Measurements from ENCODE around the gene TLDC2. TPM values are rescaled to one million over a fixed set of nuclear protein-coding genes. Genes with fewer than 3 reads are reported as not detected.

Gene TLDC2
- total RNA-seq, 1 donor from 2014 or later: not detected

- H3K4me3 ChIP-seq: no peak overlapping the region
- TF ChIP-seq, protein P1, sequence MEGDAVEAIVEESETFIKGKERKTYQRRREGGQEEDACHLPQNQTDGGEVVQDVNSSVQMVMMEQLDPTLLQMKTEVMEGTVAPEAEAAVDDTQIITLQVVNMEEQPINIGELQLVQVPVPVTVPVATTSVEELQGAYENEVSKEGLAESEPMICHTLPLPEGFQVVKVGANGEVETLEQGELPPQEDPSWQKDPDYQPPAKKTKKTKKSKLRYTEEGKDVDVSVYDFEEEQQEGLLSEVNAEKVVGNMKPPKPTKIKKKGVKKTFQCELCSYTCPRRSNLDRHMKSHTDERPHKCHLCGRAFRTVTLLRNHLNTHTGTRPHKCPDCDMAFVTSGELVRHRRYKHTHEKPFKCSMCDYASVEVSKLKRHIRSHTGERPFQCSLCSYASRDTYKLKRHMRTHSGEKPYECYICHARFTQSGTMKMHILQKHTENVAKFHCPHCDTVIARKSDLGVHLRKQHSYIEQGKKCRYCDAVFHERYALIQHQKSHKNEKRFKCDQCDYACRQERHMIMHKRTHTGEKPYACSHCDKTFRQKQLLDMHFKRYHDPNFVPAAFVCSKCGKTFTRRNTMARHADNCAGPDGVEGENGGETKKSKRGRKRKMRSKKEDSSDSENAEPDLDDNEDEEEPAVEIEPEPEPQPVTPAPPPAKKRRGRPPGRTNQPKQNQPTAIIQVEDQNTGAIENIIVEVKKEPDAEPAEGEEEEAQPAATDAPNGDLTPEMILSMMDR (IDR thresholded peaks at IDR 0.05): no peak
- intact Hi-C loops (cut with DNase I): no loop called here
- no peaks in the 10 kb centered on the region for H3K4me1 ChIP-seq
- peaks cover 30 to 68% of the 10 kb centered on the region in 2 donors for H3K36me3 ChIP-seq
- H3K27ac ChIP-seq: no peak overlapping the region
- H3K9me3 ChIP-seq: no peaks in the 10 kb centered on the region
- H3K27me3 ChIP-seq: no peaks in the 10 kb centered on the region
- no peak for DNase-seq (ENCODE audit: low spot score in 2 of 2)
These were observed 41.3 kb downstream of the TLDC2 start for GRCh38 chr20:36917240-36917639.

- H3K9me3 ChIP-seq: no peaks in the 10 kb centered on the region
- H3K27me3 ChIP-seq: no peaks in the 10 kb centered on the region
- no peak overlapping the region for H3K4me3 ChIP-seq
- TF ChIP-seq, protein P1 (IDR thresholded peaks at IDR 0.05): no peak
- H3K36me3 ChIP-seq: peaks cover 35 to 70% of the 10 kb centered on the region in 2 donors
- intact Hi-C loops (cut with DNase I): no loop called here
- H3K27ac ChIP-seq: no peak overlapping the region
- DNase-seq (ENCODE audit: low spot score in 2 of 2): no peak
- H3K4me1 ChIP-seq: no peaks in the 10 kb centered on the region
These were observed 42.0 kb downstream of the TLDC2 start for GRCh38 chr20:36917943-36918342.

DNA sequence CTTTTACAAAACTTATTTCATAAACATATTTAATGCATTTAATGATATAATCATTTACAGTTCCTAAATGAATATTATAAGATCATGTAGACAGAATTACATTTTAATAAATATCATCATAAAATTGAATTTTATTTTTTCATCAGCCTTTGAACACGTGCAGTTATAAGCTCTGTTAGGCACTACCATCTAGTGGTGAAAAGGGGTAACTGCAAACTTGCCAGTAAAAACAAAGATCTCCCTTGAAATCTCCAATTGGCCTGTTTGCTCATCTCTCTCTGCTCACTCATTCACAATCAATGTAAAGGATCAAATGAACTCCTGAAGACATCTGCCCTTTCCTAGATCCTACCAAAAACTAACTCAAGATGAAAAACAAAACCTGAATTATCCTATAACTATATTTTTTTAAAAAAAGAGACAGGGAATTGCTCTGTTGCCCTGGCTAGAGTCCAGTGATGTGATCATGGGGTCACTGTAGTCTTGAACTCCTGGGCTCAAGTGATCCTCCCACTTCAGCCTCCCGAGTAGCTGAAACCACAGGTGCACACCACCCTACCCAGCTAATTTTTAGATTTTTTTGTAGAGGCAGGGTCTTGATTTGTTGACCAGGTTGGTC, 43.9 kb downstream of the TLDC2 start:
- intact Hi-C loops (cut with DNase I): no loop called here
- Histone ChIP-seq H3K36me3 (peaks cover 30 to 68% of the 10 kb centered on the region in 2 donors), H3K27me3 (no peaks in the 10 kb centered on the region), H3K9me3 (no peaks in the 10 kb centered on the region), H3K4me1 (no peaks in the 10 kb centered on the region), H3K27ac (no peak overlapping the region), H3K4me3 (no peak overlapping the region)
- TF ChIP-seq, protein P1 (IDR thresholded peaks at IDR 0.05): peak; percentile 61 to 83 (median 81)
- DNase-seq (ENCODE audit: low spot score in 2 of 2): no peak

GRCh38 chr20:36920334-36920730, 44.4 kb downstream of the TLDC2 start:
- intact Hi-C loops (cut with DNase I): no loop called here
- TF ChIP-seq, protein P1 (IDR thresholded peaks at IDR 0.05): no peak
- no peaks in the 10 kb centered on the region for H3K9me3 ChIP-seq
- DNase-seq (ENCODE audit: low spot score in 2 of 2): no peak
- no peak overlapping the region for H3K27ac ChIP-seq
- no peak overlapping the region for H3K4me3 ChIP-seq
- H3K27me3 ChIP-seq: no peaks in the 10 kb centered on the region
- H3K36me3 ChIP-seq: peaks cover 25 to 64% of the 10 kb centered on the region in 2 donors
- H3K4me1 ChIP-seq: no peaks in the 10 kb centered on the region

- Histone ChIP-seq H3K9me3 (no peaks in the 10 kb centered on the region), H3K27me3 (no peaks in the 10 kb centered on the region), H3K36me3 (peaks cover 31 to 69% of the 10 kb centered on the region in 2 donors), H3K27ac (no peak overlapping the region), H3K4me1 (no peaks in the 10 kb centered on the region), H3K4me3 (no peak overlapping the region)
- no peak for DNase-seq (ENCODE audit: low spot score in 2 of 2)
- intact Hi-C loops (cut with DNase I): no loop called here
- TF ChIP-seq, protein P1 (IDR thresholded peaks at IDR 0.05): no peak
These were observed 48.5 kb downstream of the TLDC2 start for GRCh38 chr20:36924167-36925045.
